Measurements from ENCODE around the gene RAB27A.
"Not testable (repeated sequence)": the region's sequence is repeated elsewhere in the genome, so short reads cannot be mapped to it uniquely, and the experiment has no call there.

Gene RAB27A

DNA sequence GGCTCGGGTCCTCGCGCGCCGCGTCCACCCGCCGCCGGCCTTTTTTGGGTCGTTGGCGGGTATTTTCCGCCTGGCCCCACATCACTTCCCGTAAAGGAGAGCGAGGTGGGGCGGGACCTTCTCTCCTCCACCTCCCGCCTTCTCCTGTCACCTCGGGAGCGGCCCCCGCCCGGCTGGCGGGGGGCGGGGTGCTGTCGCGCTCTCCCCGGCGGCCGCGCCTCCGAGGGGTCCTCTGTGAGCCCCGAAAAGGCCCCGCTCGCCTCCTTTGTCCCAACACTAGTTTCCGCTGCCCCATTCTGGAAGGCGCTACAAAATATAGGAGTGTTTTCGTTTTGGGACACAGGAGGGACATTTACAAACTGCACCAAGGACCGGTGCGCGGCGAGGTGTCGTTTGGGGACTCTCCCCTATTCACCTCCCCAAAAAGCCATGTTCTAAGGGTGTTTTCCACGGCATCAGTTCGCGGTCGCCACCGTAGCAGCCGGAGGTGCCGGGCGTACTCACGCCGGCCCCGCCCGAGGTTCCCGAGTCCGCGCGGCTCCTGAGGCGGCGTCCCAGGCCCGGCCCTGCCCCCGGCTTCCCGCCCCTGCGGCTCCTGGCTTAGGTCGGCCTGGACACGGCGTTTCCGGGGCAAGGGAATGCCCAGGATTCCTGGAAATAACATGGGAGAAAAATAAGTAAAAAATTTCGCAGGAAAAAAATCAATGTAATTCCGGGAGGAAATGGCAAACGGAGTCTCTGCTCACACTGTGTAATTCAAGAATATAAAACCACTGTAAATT lies at the start of gene RAB27A:
RAB27A (minus strand) TSS at position 68 of the 782 bp plus-strand sequence. CDS start 54,879 bp downstream, outside the sequence.
- DNase-seq: peak; percentile 78

DNA sequence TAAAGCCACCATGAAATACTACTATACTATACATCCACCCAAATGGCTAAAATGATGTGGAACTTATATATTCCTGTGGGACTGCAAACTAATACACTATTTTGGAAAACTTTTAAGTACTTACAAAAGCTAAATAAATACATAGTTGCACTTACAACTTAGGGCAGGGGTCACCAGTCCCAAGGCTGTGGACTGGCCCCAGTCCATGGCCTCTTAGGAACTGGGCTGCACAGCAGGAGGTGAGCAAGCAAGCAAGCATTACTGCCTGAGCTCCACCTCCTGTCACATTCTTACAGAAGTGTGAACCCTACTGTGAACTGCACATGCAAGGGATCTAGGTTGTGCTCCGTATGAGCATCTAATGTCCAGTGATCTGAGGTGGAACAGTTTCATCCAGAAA lies 47.5 kb upstream of the RAB27A start:
- DNase-seq: no peak

DNA sequence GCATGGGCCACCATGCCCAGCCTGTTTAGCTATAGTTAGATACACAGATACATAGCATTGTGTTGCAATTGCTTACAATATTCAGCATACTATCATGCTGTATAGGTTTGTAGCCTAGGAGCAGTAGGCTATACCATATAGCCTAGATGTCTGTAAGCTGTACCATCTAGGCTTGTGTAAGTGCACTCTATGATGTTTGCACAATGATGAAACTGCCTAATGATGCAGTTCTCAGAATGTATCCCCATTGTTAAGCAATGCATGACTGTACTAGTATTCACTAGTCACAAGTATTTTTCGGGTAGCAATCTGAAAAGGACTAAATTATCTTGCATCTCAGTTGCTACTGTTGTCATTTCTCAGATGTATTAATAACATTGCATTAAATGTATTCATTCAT lies 45.4 kb upstream of the RAB27A start:
- no peak for DNase-seq

DNA sequence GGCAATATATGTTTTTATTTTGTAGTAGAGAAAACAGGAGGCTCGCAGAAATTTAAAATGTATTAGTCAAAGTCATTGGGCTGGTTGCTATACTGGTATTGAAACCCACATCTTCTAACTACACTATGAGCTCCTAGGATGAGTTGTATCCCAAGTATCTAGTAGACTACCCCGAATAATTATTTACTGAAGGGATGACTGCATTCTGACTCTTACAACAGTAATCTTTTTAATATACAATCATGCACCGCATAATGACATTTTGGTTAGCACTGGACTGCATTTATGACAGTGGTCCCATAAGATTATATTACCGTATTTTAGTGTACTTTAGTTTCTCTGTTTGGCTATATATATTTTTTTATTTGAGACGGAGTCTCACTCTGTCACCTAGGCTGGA lies 44.8 kb upstream of the RAB27A start:
- DNase-seq: no peak

DNA sequence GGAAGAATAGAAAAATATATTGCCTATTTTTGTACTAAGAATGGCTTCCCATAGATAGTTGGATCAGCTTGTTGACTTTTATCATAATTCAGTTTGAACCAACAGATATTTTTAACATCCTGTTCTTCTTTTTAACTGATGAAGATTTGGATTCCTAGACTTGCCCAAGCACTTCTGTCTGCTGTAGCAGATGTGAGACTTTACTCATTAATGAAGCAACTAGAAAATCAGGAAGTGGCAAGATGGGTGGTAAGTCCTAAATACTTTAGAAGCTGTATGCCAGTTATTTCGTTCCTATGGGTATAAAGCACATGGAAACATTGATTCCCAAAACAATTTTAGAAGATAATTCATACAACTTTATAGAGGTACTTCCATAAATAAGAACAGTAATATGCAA lies 37.8 kb upstream of the RAB27A start:
- DNase-seq: no peak

DNA sequence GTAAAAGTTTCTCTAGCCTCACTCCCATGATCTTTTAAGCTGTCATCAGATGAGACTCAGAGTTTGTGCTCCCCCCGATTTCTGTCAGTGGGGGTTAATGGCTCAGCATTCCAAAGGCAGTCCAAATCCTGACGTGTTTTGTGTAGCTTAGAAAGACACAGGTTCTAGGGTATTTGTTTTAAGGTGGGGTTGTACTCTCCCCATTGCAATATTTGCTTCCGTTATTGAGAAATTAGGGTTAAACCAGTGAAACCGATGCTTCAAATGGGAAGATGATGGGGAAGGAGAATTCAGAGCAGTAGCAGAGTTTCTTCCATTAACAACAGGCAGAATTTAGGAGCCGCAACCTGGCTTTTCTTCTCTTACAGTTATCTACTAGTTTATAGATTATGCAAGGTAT lies 32.9 kb upstream of the RAB27A start:
- DNase-seq: no peak

DNA sequence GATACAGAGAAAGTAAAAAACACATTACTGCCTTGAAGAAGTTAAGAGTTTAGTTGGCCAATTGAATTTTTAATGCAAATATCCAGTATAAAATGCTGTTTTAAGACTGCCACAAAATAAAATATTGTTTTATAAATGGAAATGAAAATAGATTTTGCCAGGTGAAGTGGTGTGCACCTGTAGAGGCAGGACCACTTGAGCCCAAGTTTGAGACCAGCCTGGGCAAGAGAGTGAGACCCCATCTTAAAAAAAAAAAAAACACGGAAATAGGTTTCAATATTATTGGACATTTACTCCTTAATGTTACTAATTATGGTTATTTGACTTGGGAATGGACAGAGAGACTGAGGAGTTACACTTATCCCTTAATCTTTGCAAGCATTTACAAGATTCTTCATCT lies 31.4 kb upstream of the RAB27A start:
- no peak for DNase-seq

DNA sequence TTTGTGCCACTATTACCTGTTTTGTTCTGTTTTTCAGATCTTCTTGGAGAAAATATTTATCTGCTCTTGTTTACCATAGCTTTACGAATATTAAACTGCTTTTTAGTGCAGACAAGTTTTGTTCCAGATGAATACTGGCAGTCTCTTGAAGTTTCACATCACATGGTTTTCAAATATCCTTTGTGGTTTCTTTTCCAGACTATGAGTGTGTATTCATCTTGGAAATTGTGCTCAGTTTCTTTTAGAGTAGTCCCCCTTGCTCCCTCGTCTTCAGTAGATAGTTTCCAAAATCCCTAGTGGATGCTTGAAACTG lies 30.6 kb upstream of the RAB27A start:
- no peak for DNase-seq

DNA sequence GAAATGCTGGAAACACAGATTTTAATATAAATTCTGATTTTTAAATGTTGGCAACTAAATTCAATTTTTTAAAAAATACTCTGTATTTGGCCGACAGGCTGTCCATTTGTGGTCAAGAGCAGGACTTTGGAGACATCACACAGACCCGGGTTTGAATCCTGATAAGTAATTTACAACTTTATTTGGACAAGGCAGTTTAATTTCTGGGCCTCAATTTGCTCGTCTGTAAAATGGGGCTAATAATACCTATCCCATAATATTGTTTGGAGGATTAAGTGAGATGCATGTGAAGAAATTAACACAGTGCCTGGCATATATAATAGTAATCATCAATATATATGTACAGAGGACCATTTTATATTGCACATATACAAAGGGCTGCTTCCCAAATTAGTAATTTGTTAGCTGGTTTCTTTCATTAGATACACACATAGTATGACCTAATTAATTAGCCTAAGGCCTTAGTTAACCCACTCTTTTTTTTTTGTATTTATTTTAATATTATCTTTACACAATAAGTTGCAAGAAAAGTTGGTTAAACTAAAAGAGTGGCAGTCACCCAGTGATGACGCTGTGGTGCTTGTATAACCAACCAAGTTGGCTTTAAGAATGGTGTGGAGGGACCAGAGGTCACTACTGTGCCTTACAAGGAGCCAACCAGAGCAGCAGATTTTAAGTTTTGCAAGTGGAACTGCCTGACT lies 30.1 kb upstream of the RAB27A start:
- no peak for DNase-seq

DNA sequence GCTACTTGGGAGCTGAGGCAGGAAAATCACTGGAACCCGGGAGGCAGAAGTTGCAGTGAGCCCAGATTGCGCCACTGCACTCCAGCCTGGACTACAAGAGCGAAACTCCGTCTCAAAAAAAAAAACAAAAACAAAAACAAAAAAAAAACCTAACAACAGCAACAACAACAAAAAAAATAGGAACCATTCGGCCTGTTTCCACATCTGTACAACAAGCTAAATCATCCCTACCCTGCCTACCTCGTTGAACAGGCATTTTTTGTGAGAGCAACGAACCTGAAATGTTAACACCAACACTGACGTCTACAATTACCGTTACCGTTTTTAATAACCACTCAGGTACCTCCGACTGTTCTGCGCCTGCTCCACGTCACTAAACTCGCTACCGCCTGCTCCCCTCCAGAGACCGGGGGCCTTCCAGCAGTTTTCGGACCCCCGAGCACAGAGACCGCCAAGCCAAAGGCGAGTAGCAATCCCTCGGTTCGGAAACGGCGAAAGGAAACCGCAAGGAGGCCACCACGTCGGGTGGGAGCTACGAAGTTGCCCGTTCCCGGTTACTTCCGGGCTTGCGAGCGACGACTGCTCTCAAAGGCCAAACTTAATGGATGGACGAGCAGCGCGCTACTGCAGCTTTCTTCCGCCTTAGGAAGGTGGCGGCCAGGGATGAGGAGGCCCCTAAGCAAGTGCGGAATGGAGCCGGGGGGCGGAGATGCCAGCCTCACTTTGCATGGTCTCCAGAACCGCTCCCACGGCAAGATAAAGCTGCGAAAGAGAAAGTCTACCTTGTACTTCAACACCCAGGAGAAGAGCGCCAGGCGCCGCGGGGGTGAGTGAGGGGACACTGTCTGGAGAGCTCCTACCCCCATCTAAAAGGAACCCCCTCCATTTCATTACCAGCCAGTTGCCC lies 29.2 kb upstream of the RAB27A start, which contains the start of the genes PIGB and PIGBOS1:
PIGB (plus strand) TSS at position 635 of the 907 bp plus-strand sequence; CDS start at position 664, 29 bp downstream.
PIGBOS1 (minus strand) TSS at position 536 of the 907 bp plus-strand sequence. CDS start 1,331 bp downstream, outside the sequence.
- peak; percentile 64 for DNase-seq

DNA sequence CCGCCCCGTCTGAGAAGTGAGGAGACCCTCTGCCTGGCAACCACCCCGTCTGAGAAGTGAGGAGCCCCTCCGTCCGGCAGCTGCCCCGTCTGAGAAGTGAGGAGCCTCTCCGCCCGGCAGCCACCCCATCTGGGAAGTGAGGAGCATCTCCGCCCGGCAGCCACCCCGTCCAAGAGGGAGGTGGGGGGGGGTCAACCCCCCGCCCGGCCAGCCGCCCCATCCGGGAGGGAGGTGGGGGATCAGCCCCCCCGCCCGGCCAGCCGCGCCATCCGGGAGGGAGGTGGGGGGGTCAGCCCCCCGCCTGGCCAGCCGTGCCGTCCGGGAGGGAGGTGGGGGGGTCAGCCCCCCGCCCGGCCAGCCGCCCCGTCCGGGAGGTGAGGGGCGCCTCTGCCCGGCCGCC lies 13.2 kb upstream of the RAB27A start:
- not testable (repeated sequence) for DNase-seq

DNA sequence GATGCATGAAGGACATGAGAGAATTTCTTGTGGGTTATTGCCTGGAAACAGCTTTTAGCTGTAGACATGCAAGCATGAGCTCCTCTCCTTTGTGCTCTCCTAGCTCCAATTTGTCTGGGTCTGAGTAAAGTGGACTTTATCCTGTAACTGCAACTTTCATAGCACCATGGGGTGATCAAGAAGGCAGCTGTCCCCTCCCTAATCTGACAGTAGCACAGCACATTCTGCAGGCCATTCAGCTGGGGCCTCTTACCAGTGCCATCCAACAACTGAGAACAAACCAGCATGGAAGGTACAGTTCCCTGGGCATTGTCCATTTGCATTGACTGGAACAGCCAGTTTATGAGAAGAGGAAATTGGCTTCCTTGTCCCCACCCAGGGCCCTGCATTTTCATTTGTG lies 7.7 kb upstream of the RAB27A start:
- DNase-seq: no peak

DNA sequence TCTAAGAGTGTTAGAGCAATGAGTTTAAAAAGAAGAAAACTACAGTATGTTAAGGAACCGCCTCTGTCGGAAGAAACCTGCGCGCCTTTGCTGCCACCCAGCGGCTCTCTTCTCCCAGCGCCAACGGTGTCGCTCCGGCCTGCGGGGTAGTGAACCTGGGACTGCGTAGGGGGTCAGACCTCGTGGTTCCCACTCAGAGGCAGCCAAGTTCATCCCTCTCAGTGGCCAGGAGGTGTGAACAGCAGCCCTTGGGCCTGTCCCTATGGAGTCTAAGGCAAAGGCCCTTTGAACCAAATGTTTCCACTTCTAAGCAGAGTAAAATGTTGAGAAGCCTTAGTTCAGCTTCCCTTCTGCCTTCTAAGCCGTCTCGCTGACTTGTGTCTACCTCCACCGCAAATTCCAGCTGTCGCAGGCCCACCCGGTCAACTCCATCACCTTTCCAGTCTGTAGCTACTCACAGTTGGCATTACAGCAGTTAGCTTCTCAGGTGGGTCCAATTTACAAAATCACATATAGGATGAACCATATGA lies 980 bp upstream of the RAB27A start:
- peak; percentile 82 to 85 for DNase-seq

DNA sequence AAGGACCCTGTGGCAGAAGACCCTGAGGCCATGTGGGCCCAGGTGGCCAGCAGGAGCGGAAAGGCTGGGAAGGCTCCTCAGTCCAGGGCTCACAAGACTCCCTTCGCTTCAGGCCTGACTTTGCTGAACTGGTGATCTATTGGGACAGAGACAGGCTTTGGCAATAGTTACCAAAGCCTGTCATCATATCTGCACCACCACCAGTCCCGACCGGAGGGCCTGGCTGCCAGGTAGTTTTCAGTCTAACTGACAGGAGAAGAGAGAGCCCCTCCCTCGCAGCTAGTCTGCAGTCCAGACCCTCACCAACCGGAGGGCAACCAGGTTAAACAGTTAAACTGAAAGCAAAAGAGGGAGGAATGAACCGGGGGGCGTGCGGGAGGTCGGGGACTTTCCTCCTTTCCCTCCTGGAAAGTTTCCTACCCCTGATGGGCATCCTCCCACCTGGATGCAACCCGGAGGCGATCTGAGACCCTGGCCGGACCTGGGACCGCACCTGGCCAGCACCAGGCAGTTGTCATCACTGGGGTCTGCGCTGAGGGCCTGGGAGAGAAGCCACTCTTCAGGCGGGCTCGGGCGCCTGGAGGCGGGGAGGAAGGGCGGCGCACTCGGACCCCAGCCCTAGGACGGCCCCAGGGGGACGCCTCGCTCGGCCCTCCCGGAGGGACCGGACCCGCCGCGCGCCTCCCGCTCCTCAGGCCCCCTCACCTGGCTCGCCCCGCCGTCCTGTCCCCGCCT lies 435 bp downstream of the RAB27A start:
- peak; percentile 21 to 22 for DNase-seq

DNA sequence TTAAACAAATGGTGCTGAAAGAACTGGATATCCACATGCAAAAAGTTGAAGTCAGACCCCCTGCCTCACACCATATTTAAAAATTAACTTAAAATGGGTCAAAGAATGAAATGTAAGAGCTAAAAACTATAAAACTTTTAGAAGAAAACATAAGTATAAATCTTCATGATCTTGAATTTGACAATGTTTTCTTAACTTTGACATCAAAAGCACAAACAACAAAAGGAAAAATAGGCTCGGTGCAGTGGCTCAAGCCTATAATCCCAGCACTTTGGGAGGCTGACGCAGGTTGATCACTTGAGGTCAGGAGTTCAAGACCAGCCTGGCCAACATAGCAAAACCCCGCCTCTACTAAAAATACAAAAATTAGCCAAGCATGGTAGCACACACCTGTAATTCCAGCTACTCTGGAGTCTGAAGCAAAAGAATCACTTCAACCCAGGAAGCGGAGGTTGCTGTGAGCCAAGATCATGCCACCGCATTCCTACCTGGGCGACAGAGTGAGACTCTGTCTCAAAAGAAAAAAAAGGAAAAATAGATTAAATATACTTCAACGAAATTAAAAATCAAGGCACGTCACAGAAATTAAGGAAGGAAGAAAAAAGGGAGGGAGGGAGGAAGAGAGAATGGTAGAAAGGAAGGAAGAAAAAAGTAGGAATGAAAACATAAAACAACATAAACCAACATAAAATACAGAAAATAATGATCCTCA lies 1.5 kb downstream of the RAB27A start:
- DNase-seq: no peak

DNA sequence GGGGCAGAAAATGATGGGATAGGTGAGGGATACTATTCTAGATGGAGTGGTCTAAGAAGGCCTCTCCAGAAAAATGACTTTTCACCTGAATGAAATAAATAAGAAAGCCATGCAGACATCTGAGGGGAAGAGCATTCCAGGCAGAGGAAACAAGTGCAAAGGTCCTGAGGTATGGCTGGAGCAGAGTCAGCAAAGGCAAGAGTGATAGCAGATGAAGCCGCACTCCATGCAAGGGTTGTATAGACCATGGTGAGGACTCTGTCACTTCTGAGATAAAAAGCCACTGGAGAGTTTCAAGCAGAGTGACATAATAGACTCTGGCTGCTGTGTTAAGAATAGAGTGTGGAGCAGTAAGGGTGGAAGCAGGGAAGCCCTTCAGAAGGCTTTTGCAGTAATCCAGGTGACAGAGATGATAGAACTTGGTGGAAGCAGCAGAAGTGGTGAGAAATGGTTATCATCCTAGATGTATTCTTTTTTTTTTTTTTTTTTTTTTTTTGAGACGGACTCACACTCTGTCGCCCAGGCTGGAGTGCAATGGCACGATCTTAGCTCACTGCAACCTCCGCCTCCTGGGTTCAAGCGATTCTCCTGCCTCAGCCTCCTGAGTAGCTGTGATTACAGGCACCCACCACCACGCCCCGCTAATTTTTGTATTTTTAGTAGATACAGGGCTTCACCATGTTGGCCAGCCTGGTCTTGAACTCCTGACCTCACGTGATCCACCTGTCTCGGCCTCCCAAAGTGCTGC lies 3.0 kb downstream of the RAB27A start:
- DNase-seq: not testable (repeated sequence)

DNA sequence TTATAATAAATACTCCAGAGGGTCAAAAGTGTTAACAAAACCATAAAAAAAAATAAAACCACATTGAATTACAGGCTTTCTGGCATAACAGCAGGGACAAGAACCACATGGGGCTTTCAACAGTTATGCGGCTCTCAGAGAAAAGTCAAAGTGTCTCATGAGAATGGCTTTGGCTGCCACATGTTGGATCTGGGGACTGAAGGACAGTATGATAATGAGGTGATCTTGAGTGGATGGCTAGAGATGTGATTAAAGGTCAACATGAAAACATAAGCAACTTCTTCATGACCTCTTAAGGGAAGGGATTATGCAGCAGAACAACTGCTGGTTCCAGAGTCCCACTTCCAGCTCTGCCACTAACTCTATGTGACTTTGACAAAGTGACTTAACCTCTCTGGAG lies 5.2 kb downstream of the RAB27A start:
- DNase-seq: no peak

DNA sequence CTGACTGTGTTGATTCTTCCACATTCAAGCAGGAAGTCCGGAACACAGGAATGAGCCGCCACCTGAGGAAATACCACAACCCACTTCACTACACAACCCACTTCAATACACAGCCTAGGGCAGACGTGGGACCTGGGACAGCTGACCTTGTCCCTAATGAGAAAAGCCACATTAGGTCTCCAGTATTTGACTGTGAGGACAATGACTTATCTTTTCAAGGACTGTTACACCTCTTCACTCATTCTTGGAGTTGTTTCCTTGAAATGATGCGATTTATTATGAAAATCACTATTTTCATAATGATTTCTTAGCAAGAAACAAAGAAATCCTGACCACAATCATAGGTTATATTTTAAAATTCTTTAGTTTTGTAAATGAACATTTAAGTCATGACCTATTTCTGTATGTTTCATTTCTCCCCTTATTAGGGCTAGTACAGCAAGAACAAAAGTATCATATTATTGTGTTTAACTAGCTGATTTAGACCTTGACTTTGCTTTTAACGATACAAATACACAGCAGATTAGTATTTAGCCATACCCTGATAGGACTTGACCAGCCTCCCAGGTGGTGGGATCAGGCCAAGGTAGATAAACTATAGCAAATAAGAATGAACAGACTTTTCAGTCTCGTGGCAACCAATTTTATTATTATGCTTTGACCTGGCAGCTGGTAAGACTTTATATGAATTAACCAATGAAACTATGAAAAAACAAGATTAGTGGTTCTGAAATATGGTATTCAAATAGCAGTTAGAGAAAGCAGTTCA lies 6.0 kb downstream of the RAB27A start:
- DNase-seq: no peak

DNA sequence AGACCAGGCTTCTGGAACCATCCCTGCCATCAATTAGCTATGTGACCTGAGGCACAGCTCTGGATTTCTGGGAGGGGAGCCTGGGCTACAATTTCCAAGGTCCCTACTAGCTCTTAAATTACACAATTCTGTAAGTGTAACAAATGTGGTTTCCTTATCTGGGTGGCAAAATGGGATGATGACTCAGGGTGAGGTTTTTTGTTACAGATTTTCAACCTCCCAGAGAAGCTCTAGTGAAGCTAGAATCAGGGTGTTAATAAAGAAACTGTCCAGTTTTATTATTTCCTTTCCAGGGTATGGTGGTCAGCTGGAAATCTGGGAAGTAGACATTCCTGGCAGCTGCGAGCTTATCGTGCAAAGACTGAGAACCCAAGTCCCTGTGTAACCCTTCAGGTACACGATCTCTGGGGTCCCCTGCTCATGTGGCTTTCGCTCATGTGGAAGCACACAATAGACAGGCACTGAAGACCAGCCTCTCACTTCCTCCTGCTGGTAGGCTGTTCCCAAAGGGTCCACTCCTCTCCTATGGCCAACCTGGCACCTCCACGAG lies 7.3 kb downstream of the RAB27A start:
- no peak for DNase-seq

All from activated CD4-positive, alpha-beta T cell treated with anti-CD3 and anti-CD28 coated beads, Interleukin-2, amount 50 U/mL, for 4 hours (primary cell).